Neural progenitor cell (in vitro differentiated cells): ENCODE results near the gene PRKAR2A.

Experiments
- EZH2 ChIP-seq: fragments of 200-600 bp; sonication (generic); IDR thresholded peaks from 2 replicates; pipeline ENCODE4 v1.6.1; 2017; ENCODE audit warnings: antibody characterized with exemption, mild to moderate bottlenecking, moderate library complexity
- EZH2phosphoT487 ChIP-seq: fragments of 200-600 bp; sonication (generic); IDR thresholded peaks from 2 replicates; pipeline ENCODE4 v1.6.1; 2017; ENCODE audit warnings: antibody characterized with exemption
- TF ChIP-seq, protein P1 (sequence below): fragments of 200-600 bp; sonication (generic); IDR thresholded peaks from 2 replicates; pipeline ENCODE4 v1.5.1; 2017; ENCODE audit warnings: antibody characterized with exemption, mild to moderate bottlenecking

DNA sequence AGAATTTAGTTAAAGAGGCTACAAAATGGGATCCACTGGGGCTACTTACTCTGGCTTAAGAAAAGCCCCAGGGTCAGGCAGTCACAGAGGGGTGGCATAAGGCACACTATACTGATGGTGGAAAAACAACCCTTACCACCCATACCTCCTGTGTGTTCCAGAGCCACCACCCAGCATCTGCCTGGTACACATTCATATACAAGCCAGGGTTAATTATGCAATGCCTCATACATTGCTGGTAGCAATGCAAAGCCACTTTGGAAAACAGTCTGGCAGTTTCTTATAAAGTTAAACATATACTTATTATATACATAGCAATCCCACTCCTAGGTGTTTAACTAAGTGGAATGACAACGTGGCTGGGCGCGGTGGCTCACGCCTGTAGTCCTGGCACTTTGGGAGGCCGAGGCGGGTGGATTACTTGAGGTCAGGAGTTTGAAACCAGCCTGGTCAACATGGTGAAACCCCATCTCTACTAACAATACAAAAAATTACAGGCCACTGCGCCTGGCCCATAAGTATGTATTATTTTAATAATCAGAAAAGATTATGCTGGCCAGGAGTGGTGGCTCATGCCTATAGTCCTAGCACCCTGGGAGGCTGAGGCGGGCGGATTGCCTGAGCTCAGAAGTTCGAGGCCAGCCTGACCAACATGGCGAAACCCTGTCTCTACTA lies 146.8 kb downstream of the PRKAR2A start:
- TF ChIP-seq, protein P1, sequence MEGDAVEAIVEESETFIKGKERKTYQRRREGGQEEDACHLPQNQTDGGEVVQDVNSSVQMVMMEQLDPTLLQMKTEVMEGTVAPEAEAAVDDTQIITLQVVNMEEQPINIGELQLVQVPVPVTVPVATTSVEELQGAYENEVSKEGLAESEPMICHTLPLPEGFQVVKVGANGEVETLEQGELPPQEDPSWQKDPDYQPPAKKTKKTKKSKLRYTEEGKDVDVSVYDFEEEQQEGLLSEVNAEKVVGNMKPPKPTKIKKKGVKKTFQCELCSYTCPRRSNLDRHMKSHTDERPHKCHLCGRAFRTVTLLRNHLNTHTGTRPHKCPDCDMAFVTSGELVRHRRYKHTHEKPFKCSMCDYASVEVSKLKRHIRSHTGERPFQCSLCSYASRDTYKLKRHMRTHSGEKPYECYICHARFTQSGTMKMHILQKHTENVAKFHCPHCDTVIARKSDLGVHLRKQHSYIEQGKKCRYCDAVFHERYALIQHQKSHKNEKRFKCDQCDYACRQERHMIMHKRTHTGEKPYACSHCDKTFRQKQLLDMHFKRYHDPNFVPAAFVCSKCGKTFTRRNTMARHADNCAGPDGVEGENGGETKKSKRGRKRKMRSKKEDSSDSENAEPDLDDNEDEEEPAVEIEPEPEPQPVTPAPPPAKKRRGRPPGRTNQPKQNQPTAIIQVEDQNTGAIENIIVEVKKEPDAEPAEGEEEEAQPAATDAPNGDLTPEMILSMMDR = no peak
- TF ChIP-seq EZH2phosphoT487 (no peak), EZH2 (no peak)
